Effector memory CD4-positive, alpha-beta T cell (primary cell): ENCODE results near the gene ARL8B.

Source experiments
- DNase-seq, 3 donors: peaks; one replicate each; pipeline ENCODE4 v3.0.0-alpha.2; 2020
- H3K27ac ChIP-seq: 2 replicates; pipeline ENCODE4 v1.7.0; 2013; ENCODE audit warnings: mild to moderate bottlenecking, low read length, moderate library complexity; ENCODE audit not compliant: insufficient read depth, poor library complexity, severe bottlenecking
- H3K27me3 ChIP-seq: replicated peaks from 2 replicates; pipeline ENCODE4 v1.7.0; 2013; ENCODE audit warnings: mild to moderate bottlenecking, low read length; ENCODE audit not compliant: insufficient read depth, control insufficient read depth, poor library complexity, severe bottlenecking
- H3K36me3 ChIP-seq: 2 replicates; pipeline ENCODE4 v1.7.0; 2013; ENCODE audit warnings: mild to moderate bottlenecking, low read length, moderate library complexity; ENCODE audit not compliant: control insufficient read depth, insufficient read depth
- H3K4me1 ChIP-seq: 2 replicates; pipeline ENCODE4 v1.7.0; 2013; ENCODE audit warnings: low read length, mild to moderate bottlenecking; ENCODE audit not compliant: control insufficient read depth, insufficient read depth, poor library complexity, severe bottlenecking
- H3K4me3 ChIP-seq: 2 replicates; pipeline ENCODE4 v1.7.0; 2013; ENCODE audit warnings: low read length, low read depth, mild to moderate bottlenecking; ENCODE audit not compliant: insufficient read depth, poor library complexity, severe bottlenecking
- H3K9me3 ChIP-seq: 2 replicates; pipeline ENCODE4 v1.7.0; 2013; ENCODE audit warnings: mild to moderate bottlenecking, low read length, moderate library complexity; ENCODE audit not compliant: control insufficient read depth

Gene ARL8B

DNA sequence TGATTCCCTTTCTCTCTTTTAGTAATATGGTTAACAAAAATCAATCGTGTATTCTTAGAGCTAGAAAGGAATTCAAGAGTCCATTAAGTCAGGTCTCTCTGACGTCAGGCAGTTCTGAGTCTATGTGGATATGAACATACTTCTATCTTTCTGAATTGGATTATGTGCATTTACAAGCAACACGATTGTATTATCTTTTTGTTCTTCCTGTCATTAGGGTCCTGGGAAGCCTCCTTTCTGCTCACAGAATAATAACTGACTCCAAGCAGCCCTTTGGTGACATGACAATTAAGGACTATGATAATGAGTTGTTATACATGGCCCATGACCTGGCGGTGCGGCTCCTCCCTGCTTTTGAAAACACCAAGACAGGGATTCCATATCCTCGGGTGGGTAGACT is 79.4 kb downstream of the ARL8B start:
- Histone ChIP-seq H3K36me3 (peaks cover 50% of the 10 kb centered on the region), H3K4me3 (no peak overlapping the region), H3K4me1 (peaks cover 31% of the 10 kb centered on the region), H3K9me3 (no peaks in the 10 kb centered on the region), H3K27me3 (no peaks in the 10 kb centered on the region), H3K27ac (no peak overlapping the region)
- DNase-seq, result no peak

- no peak for DNase-seq
- Histone ChIP-seq H3K27ac (no peak overlapping the region), H3K4me1 (peaks cover 24% of the 10 kb centered on the region), H3K4me3 (no peak overlapping the region), H3K36me3 (peaks cover 57% of the 10 kb centered on the region), H3K27me3 (no peaks in the 10 kb centered on the region), H3K9me3 (no peaks in the 10 kb centered on the region)
Measured at GRCh38 chr3:5202222-5202621, 80.1 kb downstream of the ARL8B start.

DNA sequence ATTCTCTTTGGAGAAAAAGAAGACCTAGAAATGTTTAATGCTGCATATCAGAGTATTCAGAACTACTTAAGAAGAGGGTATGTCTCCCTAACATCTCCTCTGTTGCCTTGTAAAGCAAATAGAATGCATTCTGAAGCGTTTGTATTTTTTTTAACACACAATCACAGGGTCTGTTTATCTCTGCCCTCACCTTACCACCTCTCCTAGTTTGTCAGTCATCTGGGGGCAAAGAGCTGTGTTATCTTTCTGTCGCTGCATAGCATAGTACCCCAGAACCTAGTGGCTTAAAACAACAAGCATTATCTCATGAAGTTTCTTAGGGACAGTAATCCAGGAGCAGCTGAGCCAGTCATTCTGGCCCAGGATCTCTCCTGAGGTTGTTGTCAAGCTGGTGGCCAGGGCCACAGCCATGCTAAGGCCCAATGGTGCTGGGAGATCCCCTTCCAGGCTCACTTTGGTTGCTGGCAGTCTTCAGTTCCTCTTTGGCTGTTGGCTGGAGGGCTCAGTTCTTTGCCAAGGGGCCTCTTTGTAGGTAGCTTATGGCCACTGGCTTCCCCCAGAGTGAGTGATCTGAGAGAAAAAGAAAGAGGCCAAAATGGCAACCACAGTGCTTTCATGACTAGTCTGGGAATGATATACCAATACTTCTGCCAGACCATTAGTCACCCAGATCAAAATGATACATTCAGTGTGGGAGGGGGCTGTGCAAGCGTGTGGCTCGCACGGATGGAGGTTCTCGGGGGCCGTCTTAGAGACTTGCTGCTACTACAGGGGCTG is 83.3 kb downstream of the ARL8B start:
- Histone ChIP-seq H3K9me3 (no peaks in the 10 kb centered on the region), H3K4me1 (peaks cover 2% of the 10 kb centered on the region), H3K27me3 (no peaks in the 10 kb centered on the region), H3K36me3 (peaks cover 88% of the 10 kb centered on the region), H3K4me3 (no peak overlapping the region), H3K27ac (no peak overlapping the region)
- no peak for DNase-seq

DNA sequence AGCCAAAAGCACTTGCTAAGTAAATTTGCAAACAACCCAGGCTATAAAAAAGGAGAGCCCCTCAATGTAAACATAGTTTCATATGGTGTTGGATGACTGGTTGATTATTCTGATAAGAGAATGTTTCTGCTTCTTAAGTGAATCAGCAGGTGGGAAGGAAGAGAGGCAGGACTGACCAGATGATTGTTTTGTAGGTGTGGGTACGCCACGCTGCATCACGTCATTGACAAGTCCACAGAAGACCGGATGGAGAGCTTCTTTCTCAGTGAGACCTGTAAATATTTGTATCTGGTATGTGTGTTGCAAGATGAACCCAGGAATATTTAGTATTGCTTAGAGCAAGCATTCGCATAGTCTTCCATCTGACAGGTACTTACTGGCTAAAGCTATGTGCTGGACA is 88.8 kb downstream of the ARL8B start:
- Histone ChIP-seq H3K36me3 (peaks cover 94% of the 10 kb centered on the region), H3K27me3 (no peaks in the 10 kb centered on the region), H3K4me3 (no peak overlapping the region), H3K4me1 (no peaks in the 10 kb centered on the region), H3K27ac (no peak overlapping the region), H3K9me3 (no peaks in the 10 kb centered on the region)
- no peak for DNase-seq

GRCh38 chr3:5212628-5213573 is 90.8 kb downstream of the ARL8B start:
- H3K9me3 ChIP-seq, result no peaks in the 10 kb centered on the region
- no peak for DNase-seq
- no peaks in the 10 kb centered on the region for H3K4me1 ChIP-seq
- no peaks in the 10 kb centered on the region for H3K27me3 ChIP-seq
- peaks cover 91% of the 10 kb centered on the region for H3K36me3 ChIP-seq
- no peak overlapping the region for H3K4me3 ChIP-seq
- no peak overlapping the region for H3K27ac ChIP-seq

GRCh38 chr3:5213574-5213966 is 91.5 kb downstream of the ARL8B start:
- no peaks in the 10 kb centered on the region for H3K27me3 ChIP-seq
- no peaks in the 10 kb centered on the region for H3K4me1 ChIP-seq
- no peak overlapping the region for H3K27ac ChIP-seq
- DNase-seq, result no peak
- H3K9me3 ChIP-seq, result no peaks in the 10 kb centered on the region
- no peak overlapping the region for H3K4me3 ChIP-seq
- peaks cover 91% of the 10 kb centered on the region for H3K36me3 ChIP-seq

DNA sequence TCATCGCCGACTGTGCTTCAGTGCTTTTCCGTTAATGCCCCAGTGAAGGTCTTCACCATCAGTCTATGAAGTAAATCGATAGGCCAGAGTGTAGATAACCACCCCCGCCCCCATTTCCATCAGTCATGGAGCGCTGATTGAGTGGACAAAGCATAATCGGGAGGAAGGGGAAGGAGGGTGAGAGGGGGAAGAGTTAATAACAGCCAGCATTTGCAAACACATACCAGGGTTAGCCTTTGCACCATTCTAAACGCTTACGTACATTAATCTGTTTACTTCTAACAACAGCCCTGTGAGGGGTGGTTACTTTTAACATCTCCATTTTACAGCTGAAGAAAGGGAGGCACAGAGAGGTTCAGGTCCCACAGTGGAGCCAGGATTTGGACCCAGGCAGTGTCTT is 92.3 kb downstream of the ARL8B start:
- Histone ChIP-seq H3K36me3 (peaks cover 90% of the 10 kb centered on the region), H3K4me1 (no peaks in the 10 kb centered on the region), H3K27me3 (no peaks in the 10 kb centered on the region), H3K9me3 (no peaks in the 10 kb centered on the region), H3K27ac (no peak overlapping the region), H3K4me3 (no peak overlapping the region)
- DNase-seq, result no peak

DNA sequence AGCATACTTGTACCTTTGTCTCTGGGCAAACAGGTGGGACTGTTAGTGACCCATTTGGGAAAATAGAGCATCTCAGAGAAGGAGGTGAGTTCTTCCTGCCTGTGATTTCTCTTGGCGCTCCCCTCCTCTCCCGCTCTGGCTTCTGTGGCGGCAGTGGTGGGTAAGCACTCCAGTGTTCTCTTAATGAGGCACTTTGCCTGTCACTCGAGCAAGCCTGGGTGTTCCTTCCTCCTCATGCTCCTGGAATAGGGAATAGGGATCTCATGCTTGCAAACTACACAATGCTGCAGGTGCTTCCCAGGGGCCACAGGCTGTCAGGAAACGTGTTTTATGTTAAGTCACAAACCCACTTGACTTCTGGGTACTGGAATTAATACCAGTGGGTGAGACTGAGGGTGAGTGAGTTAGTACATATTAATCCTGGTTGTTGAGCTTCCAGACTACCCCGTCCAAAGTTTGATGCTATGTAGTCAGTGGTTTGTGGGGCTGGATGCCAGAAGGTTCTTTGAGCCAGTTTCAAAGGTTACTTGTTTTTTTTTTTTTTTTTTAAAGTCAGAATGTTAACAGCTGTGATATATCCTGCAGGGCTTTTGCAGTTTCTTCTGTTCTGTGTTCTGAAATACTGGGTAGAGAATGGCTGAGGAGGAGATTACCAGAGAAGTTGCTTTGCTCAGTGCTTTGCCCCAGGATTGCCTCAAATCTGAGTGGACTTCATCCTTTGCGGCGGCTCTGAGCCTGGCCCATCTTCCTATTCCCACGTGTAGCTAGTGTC is 95.9 kb downstream of the ARL8B start:
- Histone ChIP-seq H3K4me1 (no peaks in the 10 kb centered on the region), H3K4me3 (no peak overlapping the region), H3K27me3 (no peaks in the 10 kb centered on the region), H3K36me3 (peaks cover 57% of the 10 kb centered on the region), H3K27ac (no peak overlapping the region), H3K9me3 (no peaks in the 10 kb centered on the region)
- no peak for DNase-seq

DNA sequence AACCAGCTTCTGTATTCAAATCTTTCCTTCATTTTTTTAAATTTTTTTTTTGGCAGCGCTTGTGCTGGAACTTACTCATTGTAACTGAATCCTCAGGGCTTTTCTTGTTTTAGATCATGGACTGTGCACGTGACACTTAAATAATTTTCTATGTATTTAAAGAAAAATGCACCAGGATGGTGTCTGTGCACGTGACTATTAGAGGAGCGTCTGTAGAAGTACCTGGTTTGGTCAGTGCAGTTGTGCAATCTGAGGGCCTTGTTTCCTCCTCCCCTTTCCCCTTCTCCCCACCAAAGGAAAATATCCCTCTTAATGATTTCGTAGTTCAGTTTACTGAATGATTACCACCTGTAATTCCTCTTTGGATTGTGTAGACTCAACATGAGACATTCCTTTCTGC is 96.7 kb downstream of the ARL8B start:
- DNase-seq, result no peak
- Histone ChIP-seq H3K36me3 (peaks cover 49% of the 10 kb centered on the region), H3K27me3 (no peaks in the 10 kb centered on the region), H3K4me1 (no peaks in the 10 kb centered on the region), H3K4me3 (no peak overlapping the region), H3K27ac (no peak overlapping the region), H3K9me3 (no peaks in the 10 kb centered on the region)
